Esophagus (tissue), 2 donors: ENCODE measurements around the gene RANBP1. TPM values are rescaled to one million over a fixed set of nuclear protein-coding genes. Genes with fewer than 3 reads are reported as not detected.

ENCODE experiments used
- H3K27ac ChIP-seq, 2 donors: one replicate each; pipeline ENCODE4 v1.5.1; 2013; ENCODE audit warnings: low read depth in 2 of 2, mild to moderate bottlenecking in 2 of 2, inconsistent platforms in 1 of 2, low read length in 1 of 2, moderate library complexity in 1 of 2
- H3K27me3 ChIP-seq, 2 donors: one replicate each; pipeline ENCODE4 v1.6.1; 2013; ENCODE audit warnings: low read length in 2 of 2, control low read depth in 1 of 2, mild to moderate bottlenecking in 1 of 2; ENCODE audit not compliant: insufficient read depth in 2 of 2, control insufficient read depth in 1 of 2
- H3K36me3 ChIP-seq, 2 donors: one replicate each; pipeline ENCODE4 v1.6.1; 2013; ENCODE audit warnings: low read length in 1 of 2; ENCODE audit not compliant: control insufficient read depth in 2 of 2, insufficient read depth in 2 of 2
- H3K4me1 ChIP-seq, 2 donors: one replicate each; pipeline ENCODE4 v1.6.1; 2013; ENCODE audit warnings: low read length in 1 of 2; ENCODE audit not compliant: control insufficient read depth in 2 of 2, insufficient read depth in 2 of 2
- H3K4me3 ChIP-seq, 2 donors: one replicate each; pipeline ENCODE4 v1.5.1; 2013; ENCODE audit warnings: low read length in 2 of 2, mild to moderate bottlenecking in 2 of 2, low read depth in 1 of 2, moderate library complexity in 1 of 2
- H3K9me3 ChIP-seq, 2 donors: one replicate each; pipeline ENCODE4 v1.6.1; 2013; ENCODE audit warnings: mild to moderate bottlenecking in 2 of 2, low read depth in 1 of 2, low read length in 1 of 2, moderate library complexity in 1 of 2; ENCODE audit not compliant: control insufficient read depth in 2 of 2, insufficient read depth in 1 of 2
- WGBS, 2 donors: extraction: QIAGEN DNeasy Blood & Tissue Kit; methylation state at CpG; one replicate each; pipeline ENCODE4 v1.1.7; 2013; 5-methylcytosine and 5-hydroxymethylcytosine counted together
- polyA plus RNA-seq, 2 donors: library from polyadenylated mRNA; stranded (reverse); fragments of 200-250 nt; gene quantifications; one replicate each; pipeline ENCODE4 v1.2.3, GENCODE V29; 2013
- donor health status: healthy with polysubstance abuse.
- donor health status: Bipolar disorder and iron deficiency.

Gene RANBP1
- polyA plus RNA-seq, 2 donors: 49.2 to 136 TPM

- H3K9me3 ChIP-seq: no peaks in the 10 kb centered on the region
- H3K4me1 ChIP-seq: no peaks in the 10 kb centered on the region
- 87 to 89% methylated on average over 9 of the region's 9 CpGs for WGBS, 2 donors
- H3K27ac ChIP-seq: no peak overlapping the region
- H3K27me3 ChIP-seq: no peaks in the 10 kb centered on the region
- H3K4me3 ChIP-seq: no peak overlapping the region
- no peaks in the 10 kb centered on the region for H3K36me3 ChIP-seq
Measured at GRCh38 chr22:20166703-20167102, 50.8 kb downstream of the RANBP1 start.

GRCh38 chr22:20167643-20168322 is 51.9 kb downstream of the RANBP1 start:
- 77 to 80% methylated on average over 19 of the region's 19 CpGs for WGBS, 2 donors
- H3K4me1 ChIP-seq: no peaks in the 10 kb centered on the region

GRCh38 chr22:20169253-20169822 is 53.4 kb downstream of the RANBP1 start:
- H3K4me3 ChIP-seq: no peak overlapping the region
- H3K9me3 ChIP-seq: no peaks in the 10 kb centered on the region
- 80 to 81% methylated on average over 10 of the region's 10 CpGs for WGBS, 2 donors
- H3K4me1 ChIP-seq: no peaks in the 10 kb centered on the region
- H3K27ac ChIP-seq: no peak overlapping the region
- H3K36me3 ChIP-seq: no peaks in the 10 kb centered on the region
- no peaks in the 10 kb centered on the region for H3K27me3 ChIP-seq

More at GRCh38 chr22:20167643-20168322, 51.9 kb downstream of the RANBP1 start:
- H3K36me3 ChIP-seq: no peaks in the 10 kb centered on the region
- no peak overlapping the region for H3K4me3 ChIP-seq
- H3K27me3 ChIP-seq: no peaks in the 10 kb centered on the region
- H3K27ac ChIP-seq: no peak overlapping the region
- H3K9me3 ChIP-seq: no peaks in the 10 kb centered on the region

- 88 to 89% methylated on average over 13 of the region's 13 CpGs for WGBS, 2 donors
Measured at GRCh38 chr22:20170170-20170569, 54.3 kb downstream of the RANBP1 start.

GRCh38 chr22:20171288-20172140 is 55.6 kb downstream of the RANBP1 start:
- Histone ChIP-seq H3K4me3 (no peak overlapping the region), H3K27ac (no peak overlapping the region), H3K4me1 (no peaks in the 10 kb centered on the region), H3K27me3 (no peaks in the 10 kb centered on the region), H3K9me3 (no peaks in the 10 kb centered on the region), H3K36me3 (no peaks in the 10 kb centered on the region)
- WGBS, 2 donors: 83 to 87% methylated on average over 12 of the region's 12 CpGs

More at GRCh38 chr22:20170170-20170569, 54.3 kb downstream of the RANBP1 start:
- no peak overlapping the region for H3K4me3 ChIP-seq
- no peaks in the 10 kb centered on the region for H3K9me3 ChIP-seq
- no peak overlapping the region for H3K27ac ChIP-seq
- no peaks in the 10 kb centered on the region for H3K36me3 ChIP-seq
- no peaks in the 10 kb centered on the region for H3K4me1 ChIP-seq
- no peaks in the 10 kb centered on the region for H3K27me3 ChIP-seq

- no peaks in the 10 kb centered on the region for H3K36me3 ChIP-seq
- WGBS, 2 donors: 82 to 91% methylated on average over 10 of the region's 10 CpGs
Measured at GRCh38 chr22:20172141-20172613, 56.3 kb downstream of the RANBP1 start.

GRCh38 chr22:20173246-20173645 is 57.3 kb downstream of the RANBP1 start:
- no peak overlapping the region for H3K27ac ChIP-seq
- 84 to 88% methylated on average over 11 of the region's 11 CpGs for WGBS, 2 donors
- H3K4me1 ChIP-seq: no peaks in the 10 kb centered on the region
- no peaks in the 10 kb centered on the region for H3K36me3 ChIP-seq
- no peaks in the 10 kb centered on the region for H3K27me3 ChIP-seq
- no peak overlapping the region for H3K4me3 ChIP-seq
- no peaks in the 10 kb centered on the region for H3K9me3 ChIP-seq

More at GRCh38 chr22:20172141-20172613, 56.3 kb downstream of the RANBP1 start:
- no peak overlapping the region for H3K27ac ChIP-seq
- no peak overlapping the region for H3K4me3 ChIP-seq
- H3K4me1 ChIP-seq: no peaks in the 10 kb centered on the region
- no peaks in the 10 kb centered on the region for H3K27me3 ChIP-seq
- no peaks in the 10 kb centered on the region for H3K9me3 ChIP-seq

GRCh38 chr22:20173772-20174171 is 57.9 kb downstream of the RANBP1 start:
- Histone ChIP-seq H3K4me3 (no peak overlapping the region), H3K9me3 (no peaks in the 10 kb centered on the region), H3K27me3 (no peaks in the 10 kb centered on the region), H3K36me3 (no peaks in the 10 kb centered on the region), H3K27ac (no peak overlapping the region), H3K4me1 (no peaks in the 10 kb centered on the region)
- WGBS, 2 donors: 61 to 70% methylated on average over 10 of the region's 10 CpGs

- Histone ChIP-seq H3K27ac (no peak overlapping the region), H3K36me3 (no peaks in the 10 kb centered on the region), H3K4me1 (no peaks in the 10 kb centered on the region), H3K9me3 (no peaks in the 10 kb centered on the region), H3K4me3 (no peak overlapping the region), H3K27me3 (no peaks in the 10 kb centered on the region)
- WGBS, 2 donors: 74 to 76% methylated on average over 19 of the region's 19 CpGs
Measured at GRCh38 chr22:20174785-20175596, 59.1 kb downstream of the RANBP1 start.
